Osteoblast (primary cell): Measurements from ENCODE around the gene FHIT. TPM values are rescaled to one million over a fixed set of nuclear protein-coding genes. Genes with fewer than 3 reads are reported as not detected.

ENCODE experiments used
- DNase-seq: peaks from one replicate; pipeline ENCODE4 v3.0.0; 2011; ENCODE audit warnings: low spot score, mixed read lengths; ENCODE audit not compliant: insufficient read length; ENCODE audit errors: missing footprints
- H2AFZ ChIP-seq: 2 replicates; pipeline ENCODE4 v1.6.0; 2011; ENCODE audit warnings: mild to moderate bottlenecking, low read length
- H3K27ac ChIP-seq: 2 replicates; pipeline ENCODE4 v1.5.1; 2011; ENCODE audit warnings: mild to moderate bottlenecking, low read depth, low read length, moderate library complexity
- H3K27me3 ChIP-seq: 2 replicates; pipeline ENCODE4 v1.6.0; 2012; ENCODE audit warnings: mild to moderate bottlenecking, control low read depth, inconsistent platforms, low read length, moderate library complexity; ENCODE audit not compliant: insufficient read depth
- H3K36me3 ChIP-seq: 2 replicates; pipeline ENCODE4 v1.5.1; 2011; ENCODE audit warnings: mild to moderate bottlenecking, low read length, control low read depth, moderate library complexity; ENCODE audit not compliant: insufficient read depth
- H3K4me1 ChIP-seq: 2 replicates; pipeline ENCODE4 v1.5.1; 2011; ENCODE audit warnings: mild to moderate bottlenecking, low read length, control low read depth, moderate library complexity; ENCODE audit not compliant: insufficient read depth
- H3K4me2 ChIP-seq: 2 replicates; pipeline ENCODE4 v1.6.0; 2011; ENCODE audit warnings: mild to moderate bottlenecking, low read length; ENCODE audit not compliant: insufficient read depth
- H3K4me3 ChIP-seq: fragments of 200-600 bp; sonication (generic); 3 replicates; pipeline ENCODE4 v1.5.1; 2012; ENCODE audit warnings: mild to moderate bottlenecking, low read length, inconsistent platforms; ENCODE audit not compliant: insufficient read depth
- H3K79me2 ChIP-seq: 2 replicates; pipeline ENCODE4 v1.6.0; 2012; ENCODE audit warnings: mild to moderate bottlenecking, low read length, control low read depth, inconsistent platforms; ENCODE audit not compliant: insufficient read depth
- H3K9me3 ChIP-seq: 2 replicates; pipeline ENCODE4 v1.5.1; 2011; ENCODE audit warnings: low read depth, low read length, control low read depth
- H4K20me1 ChIP-seq: 2 replicates; pipeline ENCODE4 v1.6.0; 2012; ENCODE audit warnings: mild to moderate bottlenecking, low read length, control low read depth; ENCODE audit not compliant: insufficient read depth
- total RNA-seq: library from RNA; depleted of rRNA; stranded (reverse); fragments of >200 nt; gene quantifications from 2 replicates; pipeline ENCODE4 v1.2.3, GENCODE V29; 2012
- TF ChIP-seq, protein P1 (sequence below): IDR thresholded peaks from 2 replicates; pipeline ENCODE4 v1.5.1; 2011; ENCODE audit warnings: mild to moderate bottlenecking, low read depth, low read length, moderate library complexity; ENCODE audit errors: extremely low read depth

The FHIT gene
- total RNA-seq, 1 donor: 3.3 TPM

DNA sequence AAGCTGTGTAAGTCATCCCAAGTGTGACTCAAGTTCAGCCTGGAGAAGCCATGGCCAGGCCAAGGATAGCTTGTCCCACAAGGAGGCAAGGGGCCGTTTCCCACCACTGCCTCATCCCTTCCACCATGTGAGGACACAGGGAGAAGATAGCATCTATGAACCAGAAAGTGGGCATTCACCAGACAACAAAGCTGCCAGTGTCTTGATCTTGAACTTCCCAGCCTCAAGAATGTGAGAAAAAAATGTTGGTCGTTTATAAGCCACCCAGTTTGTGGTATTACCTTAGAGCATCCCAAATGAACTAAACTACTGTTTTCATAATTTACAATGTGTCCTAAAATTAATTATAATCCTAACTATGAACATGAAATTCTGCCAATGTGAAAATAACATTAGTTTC is 1270.7 kb downstream of the FHIT start:
- H3K27ac ChIP-seq: no peak overlapping the region
- no peak overlapping the region for H3K4me2 ChIP-seq
- H3K79me2 ChIP-seq: no peaks in the 10 kb centered on the region
- H3K36me3 ChIP-seq: no peaks in the 10 kb centered on the region
- H3K27me3 ChIP-seq: no peaks in the 10 kb centered on the region
- no peak overlapping the region for H3K4me3 ChIP-seq
- DNase-seq: no peak
- H3K9me3 ChIP-seq: no peaks in the 10 kb centered on the region
- H3K4me1 ChIP-seq: no peaks in the 10 kb centered on the region
- TF ChIP-seq, protein P1, sequence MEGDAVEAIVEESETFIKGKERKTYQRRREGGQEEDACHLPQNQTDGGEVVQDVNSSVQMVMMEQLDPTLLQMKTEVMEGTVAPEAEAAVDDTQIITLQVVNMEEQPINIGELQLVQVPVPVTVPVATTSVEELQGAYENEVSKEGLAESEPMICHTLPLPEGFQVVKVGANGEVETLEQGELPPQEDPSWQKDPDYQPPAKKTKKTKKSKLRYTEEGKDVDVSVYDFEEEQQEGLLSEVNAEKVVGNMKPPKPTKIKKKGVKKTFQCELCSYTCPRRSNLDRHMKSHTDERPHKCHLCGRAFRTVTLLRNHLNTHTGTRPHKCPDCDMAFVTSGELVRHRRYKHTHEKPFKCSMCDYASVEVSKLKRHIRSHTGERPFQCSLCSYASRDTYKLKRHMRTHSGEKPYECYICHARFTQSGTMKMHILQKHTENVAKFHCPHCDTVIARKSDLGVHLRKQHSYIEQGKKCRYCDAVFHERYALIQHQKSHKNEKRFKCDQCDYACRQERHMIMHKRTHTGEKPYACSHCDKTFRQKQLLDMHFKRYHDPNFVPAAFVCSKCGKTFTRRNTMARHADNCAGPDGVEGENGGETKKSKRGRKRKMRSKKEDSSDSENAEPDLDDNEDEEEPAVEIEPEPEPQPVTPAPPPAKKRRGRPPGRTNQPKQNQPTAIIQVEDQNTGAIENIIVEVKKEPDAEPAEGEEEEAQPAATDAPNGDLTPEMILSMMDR: no peak
- no peak overlapping the region for H2AFZ ChIP-seq
- H4K20me1 ChIP-seq: no peaks in the 10 kb centered on the region

DNA sequence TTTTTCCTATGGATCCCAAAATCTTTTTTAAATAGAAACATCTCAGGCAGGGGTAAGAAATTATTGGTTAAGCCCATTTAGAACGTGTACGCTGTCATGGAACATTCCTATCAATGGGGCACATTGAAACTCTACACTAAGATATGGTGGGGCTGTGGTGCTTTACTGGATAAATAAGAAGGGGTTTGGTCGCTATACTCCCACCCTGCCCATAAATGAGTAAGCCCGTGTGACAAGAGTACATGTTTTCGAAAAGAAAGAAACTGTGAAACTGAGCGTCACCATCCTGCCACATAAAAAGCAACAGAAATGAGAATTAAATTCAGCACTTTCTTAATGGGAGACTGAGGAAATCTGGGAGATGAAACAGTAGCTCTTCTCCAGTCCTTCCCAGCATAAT is 1271.7 kb downstream of the FHIT start:
- TF ChIP-seq, protein P1: no peak
- Histone ChIP-seq H3K27ac (no peak overlapping the region), H3K4me1 (no peaks in the 10 kb centered on the region)

DNA sequence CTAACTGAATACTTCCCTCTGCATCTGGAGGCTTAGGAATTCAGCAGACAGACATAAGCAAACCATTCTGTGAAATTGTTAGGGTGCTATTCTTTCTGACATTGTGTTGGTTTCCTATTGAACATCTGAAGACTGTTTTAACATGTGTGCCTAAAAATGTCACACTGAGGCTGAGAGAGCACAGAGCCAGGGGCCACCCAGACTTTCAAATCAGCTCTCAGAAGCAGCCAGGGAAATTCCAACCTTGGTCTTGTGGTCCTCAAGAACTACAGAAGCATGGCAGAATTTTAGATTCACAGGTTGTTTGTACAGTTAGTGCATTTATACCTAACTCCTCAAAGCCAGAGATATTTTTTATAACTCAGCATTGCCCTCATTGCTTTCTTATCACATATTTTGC is 1272.3 kb downstream of the FHIT start:
- Histone ChIP-seq H3K79me2 (no peaks in the 10 kb centered on the region), H3K4me1 (no peaks in the 10 kb centered on the region), H3K27ac (no peak overlapping the region), H3K4me3 (no peak overlapping the region), H4K20me1 (no peaks in the 10 kb centered on the region), H3K4me2 (no peak overlapping the region), H3K36me3 (no peaks in the 10 kb centered on the region), H3K9me3 (no peaks in the 10 kb centered on the region), H3K27me3 (no peaks in the 10 kb centered on the region), H2AFZ (no peak overlapping the region)
- TF ChIP-seq, protein P1: no peak
- no peak for DNase-seq

More for the DNA sequence above, 1271.7 kb downstream of the FHIT start:
- Histone ChIP-seq H2AFZ (no peak overlapping the region), H3K79me2 (no peaks in the 10 kb centered on the region), H3K4me2 (no peak overlapping the region), H3K36me3 (no peaks in the 10 kb centered on the region), H3K9me3 (no peaks in the 10 kb centered on the region), H4K20me1 (no peaks in the 10 kb centered on the region), H3K27me3 (no peaks in the 10 kb centered on the region), H3K4me3 (no peak overlapping the region)
- DNase-seq: no peak

DNA sequence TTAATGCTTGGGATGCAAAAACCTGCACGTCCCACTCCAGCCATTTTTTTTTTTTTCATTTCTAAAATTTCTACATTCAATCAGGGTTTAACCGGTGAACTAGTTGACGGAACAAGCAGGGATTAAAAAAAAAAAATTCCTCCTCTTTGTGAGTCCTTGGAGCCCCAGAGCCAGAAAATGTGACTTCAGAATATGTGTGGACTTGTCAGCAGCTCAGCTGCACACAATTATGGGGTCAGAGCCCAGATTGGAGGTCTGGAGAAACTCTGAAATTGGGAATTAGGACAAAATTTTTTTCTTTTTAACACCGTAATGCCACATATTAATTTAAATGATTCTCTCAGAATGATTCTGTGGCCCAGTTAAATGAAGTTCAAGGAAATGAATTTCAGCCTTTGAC is 1280.5 kb downstream of the FHIT start:
- Histone ChIP-seq H2AFZ (no peak overlapping the region), H3K27me3 (no peaks in the 10 kb centered on the region), H3K27ac (no peak overlapping the region), H3K4me1 (no peaks in the 10 kb centered on the region), H3K79me2 (no peaks in the 10 kb centered on the region), H3K4me2 (no peak overlapping the region), H4K20me1 (no peaks in the 10 kb centered on the region), H3K4me3 (no peak overlapping the region), H3K9me3 (no peaks in the 10 kb centered on the region), H3K36me3 (no peaks in the 10 kb centered on the region)
- TF ChIP-seq, protein P1: no peak
- no peak for DNase-seq
